ENCODE data around the gene THRB.

Gene THRB

GRCh38 chr3:24503616-24504113 is 9.0 kb upstream of the THRB start:
- Histone ChIP-seq H3K4me2 (peak overlapping the region; percentile 56; the same call in 1 of the 2 replicates), H3K4me3 (no peak overlapping the region), H3K9me3 (no peaks in the 10 kb centered on the region), H3K9ac (no peak overlapping the region), H3K36me3 (no peaks in the 10 kb centered on the region), H3K27me3 (no peaks in the 10 kb centered on the region), H4K20me1 (no peaks in the 10 kb centered on the region), H3K4me1 (peaks cover 27% of the 10 kb centered on the region), H3K27ac (no peak overlapping the region)
- no peak for TF ChIP-seq Cebpa-rat (IDR thresholded peaks at IDR 0.05)

DNA sequence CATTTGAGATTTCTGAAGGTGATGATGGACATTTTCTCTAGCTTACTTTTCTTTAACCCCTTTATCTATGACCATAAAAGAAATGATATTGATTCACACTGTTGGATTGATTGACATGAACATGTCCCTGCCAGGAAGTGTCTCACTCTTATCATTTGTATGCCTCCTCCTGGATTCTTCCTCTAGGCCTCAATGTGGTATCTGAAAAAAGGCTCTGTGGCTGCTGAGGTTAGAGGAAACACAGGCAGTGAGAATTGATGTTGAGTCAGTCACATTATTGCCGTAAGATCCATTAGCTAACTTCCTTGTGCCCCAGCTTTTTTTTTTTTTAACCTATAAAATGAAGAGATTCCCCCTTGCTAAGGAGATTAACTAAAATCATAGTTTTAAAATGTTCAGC is 8.0 kb upstream of the THRB start:
- H3K4me2 ChIP-seq, result peak overlapping the region; percentile 56
- no peaks in the 10 kb centered on the region for H3K9me3 ChIP-seq
- H3K4me1 ChIP-seq, result peaks cover 24% of the 10 kb centered on the region
- H3K9ac ChIP-seq, result no peak overlapping the region
- H3K4me3 ChIP-seq, result no peak overlapping the region
- H3K27ac ChIP-seq, result no peak overlapping the region
- no peak for TF ChIP-seq Cebpa-rat (IDR thresholded peaks at IDR 0.05)
- no peaks in the 10 kb centered on the region for H4K20me1 ChIP-seq
- no peaks in the 10 kb centered on the region for H3K27me3 ChIP-seq
- no peaks in the 10 kb centered on the region for H3K36me3 ChIP-seq

DNA sequence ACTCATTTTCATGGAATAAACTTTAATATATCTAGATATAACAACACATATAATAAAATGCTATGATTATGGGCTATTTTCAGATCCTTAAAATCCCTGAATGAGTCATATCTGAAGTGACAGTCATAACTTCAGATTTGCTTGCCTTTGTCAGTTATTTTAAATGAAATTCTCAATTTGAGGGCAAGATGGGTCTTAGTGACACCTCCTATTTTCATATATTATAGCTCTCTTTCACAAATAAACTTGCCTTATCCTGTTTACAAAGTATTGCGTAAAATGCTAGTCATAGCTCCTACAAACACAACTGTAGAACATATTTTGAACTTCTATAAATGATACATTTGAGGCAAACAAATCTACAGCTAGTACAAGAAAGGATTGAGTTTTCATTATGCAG is 6.2 kb upstream of the THRB start:
- H3K27ac ChIP-seq, result no peak overlapping the region
- H3K9ac ChIP-seq, result no peak overlapping the region
- no peak overlapping the region for H3K4me3 ChIP-seq
- no peaks in the 10 kb centered on the region for H3K36me3 ChIP-seq
- peaks cover 19% of the 10 kb centered on the region for H3K4me1 ChIP-seq
- no peaks in the 10 kb centered on the region for H4K20me1 ChIP-seq
- H3K9me3 ChIP-seq, result peaks cover 2% of the 10 kb centered on the region
- no peak for TF ChIP-seq Cebpa-rat (IDR thresholded peaks at IDR 0.05)
- no peak overlapping the region for H3K4me2 ChIP-seq
- H3K27me3 ChIP-seq, result no peaks in the 10 kb centered on the region

GRCh38 chr3:24499991-24500390 is 5.3 kb upstream of the THRB start:
- Histone ChIP-seq H3K36me3 (no peaks in the 10 kb centered on the region), H3K4me2 (no peak overlapping the region)

GRCh38 chr3:24498796-24499195 is 4.1 kb upstream of the THRB start:
- no peak overlapping the region for H3K4me2 ChIP-seq
- no peak for TF ChIP-seq Cebpa-rat (IDR thresholded peaks at IDR 0.05)

More at GRCh38 chr3:24499991-24500390, 5.3 kb upstream of the THRB start:
- Histone ChIP-seq H3K4me3 (no peak overlapping the region), H3K9ac (no peak overlapping the region), H3K27me3 (no peaks in the 10 kb centered on the region), H3K9me3 (peaks cover 10% of the 10 kb centered on the region), H3K27ac (no peak overlapping the region), H3K4me1 (peaks cover 19% of the 10 kb centered on the region), H4K20me1 (no peaks in the 10 kb centered on the region)
- TF ChIP-seq Cebpa-rat (IDR thresholded peaks at IDR 0.05), result no peak

DNA sequence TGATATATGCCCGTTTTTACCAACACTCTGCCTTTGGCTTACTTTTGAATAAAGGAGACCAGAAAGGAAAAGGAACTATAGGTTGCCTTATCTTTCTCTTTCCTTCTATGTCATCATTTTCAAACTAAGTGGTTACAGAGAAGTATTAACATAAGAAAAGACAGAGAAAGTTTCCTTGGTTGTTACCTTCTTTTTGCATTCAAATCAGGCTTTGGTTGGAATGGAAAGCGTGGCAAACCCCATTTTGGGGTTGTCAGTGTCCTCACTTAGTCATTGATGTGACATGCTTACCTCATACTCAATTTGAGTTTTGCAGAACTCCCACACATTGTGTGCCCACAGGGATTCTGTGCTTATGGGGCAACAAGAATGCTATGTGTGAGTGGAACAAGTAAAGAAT is 3.7 kb upstream of the THRB start:
- Histone ChIP-seq H3K4me2 (no peak overlapping the region), H4K20me1 (no peaks in the 10 kb centered on the region), H3K27ac (no peak overlapping the region), H3K4me1 (peaks cover 12% of the 10 kb centered on the region), H3K9ac (no peak overlapping the region), H3K9me3 (peaks cover 23% of the 10 kb centered on the region), H3K4me3 (no peak overlapping the region), H3K27me3 (no peaks in the 10 kb centered on the region), H3K36me3 (no peaks in the 10 kb centered on the region)
- no peak for TF ChIP-seq Cebpa-rat (IDR thresholded peaks at IDR 0.05)

More at GRCh38 chr3:24498796-24499195, 4.1 kb upstream of the THRB start:
- Histone ChIP-seq H3K4me1 (peaks cover 16% of the 10 kb centered on the region), H3K27ac (no peak overlapping the region), H3K36me3 (no peaks in the 10 kb centered on the region), H3K9ac (no peak overlapping the region), H3K9me3 (peaks cover 22% of the 10 kb centered on the region), H3K4me3 (no peak overlapping the region), H3K27me3 (no peaks in the 10 kb centered on the region), H4K20me1 (no peaks in the 10 kb centered on the region)

GRCh38 chr3:24497942-24498341 is 3.3 kb upstream of the THRB start:
- H3K36me3 ChIP-seq, result no peaks in the 10 kb centered on the region
- H3K9ac ChIP-seq, result no peak overlapping the region
- TF ChIP-seq Cebpa-rat (IDR thresholded peaks at IDR 0.05), result no peak
- H3K4me1 ChIP-seq, result peaks cover 7% of the 10 kb centered on the region
- H3K9me3 ChIP-seq, result peaks cover 23% of the 10 kb centered on the region
- no peak overlapping the region for H3K27ac ChIP-seq
- H3K4me3 ChIP-seq, result no peak overlapping the region
- no peak overlapping the region for H3K4me2 ChIP-seq
- H4K20me1 ChIP-seq, result no peaks in the 10 kb centered on the region
- H3K27me3 ChIP-seq, result no peaks in the 10 kb centered on the region

GRCh38 chr3:24496529-24497482 is 2.2 kb upstream of the THRB start:
- Histone ChIP-seq H3K4me3 (no peak overlapping the region), H3K9me3 (peaks cover 23% of the 10 kb centered on the region), H4K20me1 (no peaks in the 10 kb centered on the region), H3K36me3 (no peaks in the 10 kb centered on the region), H3K4me1 (no peaks in the 10 kb centered on the region), H3K27me3 (no peaks in the 10 kb centered on the region), H3K4me2 (no peak overlapping the region), H3K27ac (no peak overlapping the region), H3K9ac (no peak overlapping the region)
- no peak for TF ChIP-seq Cebpa-rat (IDR thresholded peaks at IDR 0.05)

- no peak overlapping the region for H3K4me3 ChIP-seq
- H3K9me3 ChIP-seq, result peaks cover 23% of the 10 kb centered on the region
- H3K4me1 ChIP-seq, result no peaks in the 10 kb centered on the region
- no peaks in the 10 kb centered on the region for H3K27me3 ChIP-seq
- H3K4me2 ChIP-seq, result no peak overlapping the region
- no peak overlapping the region for H3K9ac ChIP-seq
- no peaks in the 10 kb centered on the region for H4K20me1 ChIP-seq
- TF ChIP-seq Cebpa-rat (IDR thresholded peaks at IDR 0.05), result no peak
- H3K36me3 ChIP-seq, result no peaks in the 10 kb centered on the region
- H3K27ac ChIP-seq, result no peak overlapping the region
Observed at GRCh38 chr3:24495326-24495994, 810 bp upstream of the THRB start.
